Measurements from ENCODE around the gene TECPR2.
"Not testable (repeated sequence)": the region's sequence is repeated elsewhere in the genome, so short reads cannot be mapped to it uniquely, and the experiment has no call there.

TECPR2 gene

DNA sequence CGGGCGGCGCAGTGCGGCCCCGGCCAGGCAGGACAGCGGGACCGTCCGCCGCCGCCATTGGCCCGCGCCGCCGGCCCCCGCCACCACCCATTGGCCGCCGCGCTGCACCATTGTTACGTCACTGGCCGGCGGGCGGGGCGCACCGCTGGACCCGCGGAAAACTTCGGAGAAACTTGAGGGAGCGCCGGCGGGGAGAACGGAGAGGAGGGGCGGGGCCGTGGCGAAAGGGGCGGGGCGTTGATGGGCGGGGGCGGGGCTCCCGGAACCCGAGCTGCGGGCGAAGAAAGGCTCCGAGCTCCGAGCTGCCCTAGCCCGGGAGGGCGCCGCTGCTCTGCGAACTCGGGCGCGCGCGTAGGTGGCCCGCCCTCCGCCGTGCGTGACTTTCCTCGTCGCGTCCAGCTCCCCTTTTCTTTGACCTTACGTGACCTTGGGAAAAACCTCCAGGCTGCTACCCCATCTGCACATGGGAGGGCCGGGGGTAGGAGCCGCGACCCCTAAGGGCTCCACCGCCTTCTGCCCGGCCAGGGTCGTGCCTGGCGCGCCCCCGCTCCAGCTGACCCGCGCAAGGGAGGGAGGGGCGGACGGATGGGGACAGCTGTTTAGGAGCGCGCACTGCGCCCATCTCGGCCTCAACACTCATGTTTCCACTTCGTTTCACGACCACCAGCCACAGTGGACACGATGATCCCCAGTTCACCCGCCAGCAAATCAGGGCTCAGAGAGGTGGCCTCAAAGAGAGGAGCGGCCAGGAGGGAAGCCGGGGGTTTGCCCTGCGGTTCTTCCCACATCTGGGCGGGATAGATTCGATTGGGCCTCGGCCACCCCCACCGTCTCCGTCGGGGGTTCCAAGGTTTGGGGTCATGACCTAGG is 147.2 kb downstream of the TECPR2 start, which contains the start of gene ANKRD9:
ANKRD9 (minus strand) TSS at position 31 of the 870 bp plus-strand sequence. CDS start 1,887 bp downstream, outside the sequence.
- peak; percentile 91 for DNase-seq (ENCODE audit: low read depth)

DNA sequence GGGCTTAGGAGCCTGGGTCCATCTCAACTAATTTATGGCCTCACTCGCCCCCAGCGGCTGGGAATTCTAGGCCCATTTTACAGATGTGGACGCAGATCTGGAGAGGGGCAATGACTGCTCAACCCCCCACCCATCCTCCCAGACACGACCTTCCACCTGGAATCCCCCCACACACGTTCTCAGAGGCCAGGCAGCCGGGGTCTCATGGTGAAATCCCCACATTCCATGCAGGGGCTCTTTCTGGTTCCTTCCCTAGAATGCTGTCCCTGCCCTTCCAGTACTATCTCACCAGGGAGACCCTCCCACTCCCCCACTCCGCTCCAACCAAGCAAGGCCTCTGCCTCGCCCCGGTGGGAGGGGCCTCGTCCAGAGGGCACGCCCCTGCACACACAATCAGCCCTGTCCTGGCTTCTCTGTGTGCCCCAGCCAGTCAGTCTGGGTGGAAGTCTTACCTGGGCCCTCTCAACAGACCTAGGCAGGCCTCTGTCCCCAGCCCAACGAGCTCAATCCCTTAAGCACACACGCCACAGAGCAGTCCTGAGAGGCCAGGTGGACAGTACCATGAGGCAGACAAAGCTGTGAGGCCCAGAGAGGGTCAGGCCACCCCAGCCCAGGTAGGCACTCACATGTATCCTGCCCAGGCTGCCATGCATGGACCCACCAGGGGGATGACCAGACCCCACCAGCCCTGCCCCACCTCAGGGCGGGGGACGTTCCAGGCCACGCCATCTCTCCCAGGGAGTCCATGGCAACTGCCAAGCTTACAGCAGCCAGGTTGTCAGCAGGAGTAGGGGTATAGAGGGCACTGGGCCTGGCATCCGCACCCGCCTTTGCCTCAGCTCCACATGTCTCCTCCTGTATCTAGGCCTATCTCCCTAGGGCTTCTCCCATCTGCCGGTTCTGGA is 148.1 kb downstream of the TECPR2 start:
- no peak for DNase-seq (ENCODE audit: low read depth)

DNA sequence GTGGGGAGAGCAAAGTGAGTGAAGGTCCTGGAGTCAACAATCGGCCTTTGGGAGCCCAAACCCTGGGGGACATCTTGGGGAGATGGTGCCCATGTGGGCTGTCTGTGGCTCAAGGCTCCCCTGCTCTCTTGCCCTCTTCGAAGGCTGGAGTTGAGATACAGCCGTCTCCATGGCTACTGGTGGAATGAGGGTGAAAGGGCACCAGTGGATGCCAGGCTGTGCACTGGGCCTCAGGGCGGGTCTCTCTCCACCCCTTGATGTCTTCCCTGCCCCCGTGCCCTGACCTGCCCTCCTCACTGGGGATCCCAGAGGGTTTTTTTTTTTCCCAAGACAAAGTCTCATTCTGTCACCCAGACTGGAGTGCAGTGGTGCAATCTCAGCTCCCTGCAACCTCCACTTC is 148.8 kb downstream of the TECPR2 start:
- no peak for DNase-seq (ENCODE audit: low read depth)

DNA sequence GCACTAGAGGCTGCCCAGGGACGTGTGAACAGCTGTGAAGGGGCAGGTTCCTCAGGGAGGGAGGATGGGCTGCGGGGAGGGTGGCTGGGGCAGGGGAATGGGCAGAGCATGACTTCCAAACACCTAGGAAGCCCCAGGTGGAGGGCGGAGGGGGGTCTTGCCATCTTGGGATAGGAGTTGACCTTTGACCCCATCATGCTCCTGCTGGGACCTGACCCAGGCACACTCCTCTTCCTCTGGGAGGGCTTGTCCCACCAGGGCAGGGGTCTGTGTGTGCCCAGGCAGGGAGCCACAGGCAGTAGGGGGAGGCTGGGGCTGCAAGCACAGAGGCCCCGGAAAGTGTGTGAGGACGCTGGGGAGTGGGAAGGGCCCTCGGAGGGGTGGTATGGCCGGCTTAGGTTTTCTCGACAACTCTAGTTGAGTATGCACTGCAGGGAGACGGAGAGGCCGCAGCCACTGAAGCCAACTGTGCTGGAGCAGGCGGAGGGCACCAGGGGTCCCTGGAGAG is 150.1 kb downstream of the TECPR2 start:
- DNase-seq (ENCODE audit: low read depth) = no peak

DNA sequence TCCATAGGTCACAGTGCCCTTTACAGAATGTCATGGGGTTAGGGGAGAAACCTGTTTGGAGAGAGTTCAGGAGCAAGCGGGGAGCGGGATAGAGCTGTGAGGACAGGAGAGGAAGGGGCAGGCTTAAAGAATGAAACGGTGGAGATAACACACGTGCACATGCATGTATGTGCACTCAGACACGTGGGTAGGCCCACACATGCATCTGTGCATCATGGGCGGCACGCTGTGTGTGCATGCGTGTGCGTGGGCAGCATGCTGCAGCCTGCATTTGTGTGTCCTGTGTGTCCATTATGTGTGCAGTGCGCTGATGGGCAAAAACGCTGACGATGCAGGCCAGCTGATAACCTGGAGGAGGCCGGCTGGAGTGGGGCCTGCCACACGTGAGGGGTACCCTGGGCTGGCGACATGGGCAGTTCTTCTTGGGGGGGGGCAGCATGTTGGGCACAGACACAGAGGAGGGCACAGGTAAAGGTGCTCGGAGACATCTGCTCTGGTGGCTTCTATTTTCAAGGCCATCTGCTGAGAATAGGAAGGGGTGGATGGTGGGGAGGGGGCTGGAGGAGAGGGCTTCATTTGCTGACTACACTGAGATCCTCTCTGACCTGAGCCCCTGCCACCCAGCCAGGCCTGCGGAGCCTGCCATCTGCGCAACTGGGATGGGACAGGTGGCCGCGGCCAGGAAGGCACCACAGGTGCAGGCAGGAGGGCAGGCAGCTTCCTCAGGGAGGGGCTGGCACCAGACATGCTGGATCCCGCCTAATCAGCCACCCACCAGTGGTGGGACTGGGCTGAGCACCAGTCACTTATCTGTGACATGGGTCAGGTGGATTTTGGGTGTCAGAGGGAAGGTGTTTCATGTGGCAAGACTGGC is 151.4 kb downstream of the TECPR2 start:
- no peak for DNase-seq (ENCODE audit: low read depth)

DNA sequence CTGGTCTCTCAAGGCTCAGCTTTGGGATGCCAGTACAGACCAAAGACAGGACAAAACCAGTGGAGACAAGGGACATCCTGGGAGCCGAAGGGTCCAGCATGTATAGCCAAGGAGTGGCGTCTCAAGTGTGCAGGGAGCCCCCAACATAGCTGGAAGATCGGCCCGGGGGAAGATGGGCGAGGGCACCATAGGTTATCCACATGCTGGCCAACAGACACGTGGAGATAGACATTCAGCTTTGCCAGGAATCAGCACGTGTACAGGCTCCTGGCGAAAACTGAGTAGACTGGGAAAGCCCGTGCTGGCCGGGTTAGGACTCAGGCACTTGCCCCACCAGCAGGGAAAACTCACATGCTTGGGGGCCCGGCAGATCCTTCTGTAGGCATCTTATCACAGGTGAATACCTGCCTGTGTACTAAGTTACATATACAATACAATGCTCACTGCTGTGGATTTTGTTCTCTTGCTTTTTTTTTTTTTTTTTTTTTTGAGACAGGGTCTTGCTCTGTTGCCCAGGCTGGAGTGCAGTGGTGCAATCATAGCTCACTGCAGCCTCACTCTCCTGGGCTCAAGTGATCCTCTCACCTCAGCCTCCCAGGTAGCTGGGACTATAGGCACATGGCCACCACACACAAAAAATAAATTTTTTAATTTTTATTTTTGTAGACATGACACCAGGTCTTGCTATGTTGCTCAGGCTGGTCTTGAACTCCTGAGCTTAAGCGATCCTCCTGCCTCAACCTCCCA is 152.4 kb downstream of the TECPR2 start:
- DNase-seq (ENCODE audit: low read depth) = no peak

DNA sequence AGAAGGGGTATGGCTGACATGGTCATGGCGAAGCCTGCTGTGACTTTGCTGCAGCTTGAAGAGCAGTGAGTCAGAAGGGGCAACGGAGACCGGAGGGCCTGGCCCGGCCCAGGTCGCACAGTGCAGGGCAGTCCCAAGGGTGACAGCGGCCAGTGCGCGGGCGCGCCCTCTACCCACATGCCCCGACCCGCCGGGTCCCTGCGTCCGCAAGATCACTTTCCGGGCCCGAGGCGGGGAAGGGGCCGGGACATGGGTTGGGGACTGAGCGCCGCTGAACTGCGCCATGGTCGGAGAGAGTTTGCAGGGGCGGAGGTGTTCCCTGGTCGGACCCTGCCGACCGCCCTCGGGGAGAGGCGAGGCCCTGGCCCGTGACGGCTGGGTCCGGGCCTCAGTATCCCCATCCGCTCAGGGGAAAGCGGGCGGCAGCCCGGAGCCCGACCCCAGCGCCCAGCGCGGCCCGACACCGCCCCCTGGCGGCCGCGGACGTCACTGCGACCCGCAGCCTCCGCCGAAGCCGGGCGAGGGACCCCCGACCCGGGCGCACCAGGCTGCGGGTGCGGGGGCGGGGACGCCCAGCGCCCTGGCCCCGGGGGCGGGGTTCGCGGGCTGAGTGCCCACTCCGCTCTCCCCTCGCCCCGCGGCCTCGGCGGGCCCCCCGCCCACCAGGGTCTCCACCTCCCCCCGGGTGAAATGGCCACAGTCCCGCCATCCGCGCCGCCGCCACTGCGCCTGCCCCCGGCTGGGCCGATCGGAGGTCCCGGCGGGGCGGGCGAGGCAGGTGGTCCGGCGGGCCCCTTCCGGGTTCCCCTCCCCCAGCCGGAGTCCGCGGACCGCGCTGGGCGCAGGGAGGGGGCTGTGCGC is 154.0 kb downstream of the TECPR2 start:
- DNase-seq (ENCODE audit: low read depth) = peak; percentile 66

DNA sequence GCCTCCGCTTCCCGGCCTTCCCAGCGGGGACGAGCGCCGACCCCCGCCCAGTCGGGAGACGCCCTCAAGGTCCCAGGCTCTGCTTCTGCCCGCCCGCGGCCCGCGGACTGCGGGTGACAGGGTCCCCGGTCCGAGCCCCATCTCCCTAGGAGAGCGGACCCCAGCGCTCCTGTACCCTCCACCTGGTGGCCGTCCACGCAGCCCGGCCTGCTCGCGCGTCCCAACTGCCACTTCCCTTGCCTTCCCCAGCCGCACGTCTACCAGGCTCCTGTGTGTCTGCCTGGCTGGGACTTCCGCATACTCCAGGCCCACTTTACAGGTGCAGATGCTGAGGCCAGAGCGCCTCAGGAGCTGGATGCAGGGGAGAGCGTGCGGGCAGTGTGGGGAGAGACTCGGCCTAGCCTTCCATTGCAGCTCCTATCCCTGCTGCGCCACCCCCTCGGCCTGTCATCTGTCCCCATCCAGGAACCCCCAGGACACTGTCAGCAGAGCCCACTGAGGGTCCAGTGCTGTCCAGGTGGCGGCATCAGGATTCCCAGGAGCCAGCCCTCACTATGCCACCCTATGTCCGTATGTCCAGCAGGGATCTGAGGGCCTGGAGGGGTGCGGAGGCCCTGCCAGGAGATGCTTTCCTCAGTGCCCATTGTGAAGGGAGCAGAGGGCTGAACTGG is 154.8 kb downstream of the TECPR2 start:
- DNase-seq (ENCODE audit: low read depth) = no peak

DNA sequence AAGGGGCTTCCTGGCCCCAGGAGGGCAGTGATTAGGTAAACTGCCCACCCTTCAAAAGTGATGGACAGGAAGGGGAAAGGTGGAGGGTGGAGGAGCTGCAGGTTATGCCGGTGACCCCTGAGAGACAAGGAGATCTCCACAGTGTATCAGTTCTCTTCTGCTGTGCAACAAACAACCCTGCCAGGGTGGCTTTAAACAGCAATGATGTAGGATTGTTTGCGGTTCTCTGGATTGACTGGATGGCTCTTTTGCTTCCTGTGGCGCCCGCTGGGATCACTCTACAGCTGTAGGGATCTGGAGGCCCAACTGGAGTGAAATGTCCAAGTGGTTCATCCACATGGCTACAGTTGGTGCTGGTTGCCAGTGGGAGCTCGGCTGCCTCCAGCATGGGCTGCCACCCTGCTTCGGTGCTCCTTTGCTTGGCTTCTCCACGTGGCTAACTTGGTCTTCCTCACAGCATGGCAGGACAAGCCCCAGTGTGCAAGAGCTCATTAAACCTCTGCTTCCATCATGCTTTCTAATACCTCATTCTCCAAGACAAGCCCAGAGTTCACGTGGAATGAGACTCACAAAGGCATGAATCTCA is 155.4 kb downstream of the TECPR2 start:
- no peak for DNase-seq (ENCODE audit: low read depth)

DNA sequence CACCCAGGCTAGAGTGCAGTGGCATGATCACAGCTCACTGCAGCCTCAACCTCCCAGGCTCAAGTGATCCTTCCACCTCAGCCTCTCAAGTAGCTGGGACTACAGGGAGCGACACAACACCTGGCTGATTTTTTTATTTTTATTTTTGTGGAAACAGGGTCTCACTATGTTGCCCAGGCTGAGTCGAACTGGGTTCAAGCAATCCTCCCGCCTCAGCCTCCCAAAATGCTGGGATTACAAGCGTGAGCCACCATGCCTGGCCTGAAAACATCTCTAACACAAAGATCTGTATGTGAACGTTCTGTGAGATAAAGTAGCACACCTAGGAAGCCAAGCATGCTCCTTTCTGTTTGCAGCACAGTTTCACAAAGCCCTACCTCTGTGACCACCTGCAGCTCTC is 157.0 kb downstream of the TECPR2 start:
- DNase-seq (ENCODE audit: low read depth) = not testable (repeated sequence)

DNA sequence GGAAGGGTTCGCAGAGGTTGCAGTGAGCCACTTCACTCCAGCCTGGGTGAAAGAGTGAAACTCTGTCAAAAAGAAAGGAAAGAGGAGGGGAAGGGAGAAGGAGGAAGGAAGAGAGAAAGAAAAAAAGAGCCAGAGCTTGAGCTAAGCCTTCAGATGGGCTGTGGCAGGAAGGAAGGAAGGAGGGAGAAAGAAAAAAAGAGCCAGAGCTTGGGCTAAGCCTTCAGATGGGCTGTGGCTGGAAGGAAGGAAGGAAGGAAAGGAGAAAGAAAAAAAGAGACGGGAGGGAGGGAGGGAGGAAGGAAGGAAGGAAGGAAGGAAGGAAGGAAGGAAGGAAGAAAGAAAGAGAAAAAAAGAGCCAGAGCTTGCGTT is 160.4 kb downstream of the TECPR2 start:
- DNase-seq (ENCODE audit: low read depth) = no peak

DNA sequence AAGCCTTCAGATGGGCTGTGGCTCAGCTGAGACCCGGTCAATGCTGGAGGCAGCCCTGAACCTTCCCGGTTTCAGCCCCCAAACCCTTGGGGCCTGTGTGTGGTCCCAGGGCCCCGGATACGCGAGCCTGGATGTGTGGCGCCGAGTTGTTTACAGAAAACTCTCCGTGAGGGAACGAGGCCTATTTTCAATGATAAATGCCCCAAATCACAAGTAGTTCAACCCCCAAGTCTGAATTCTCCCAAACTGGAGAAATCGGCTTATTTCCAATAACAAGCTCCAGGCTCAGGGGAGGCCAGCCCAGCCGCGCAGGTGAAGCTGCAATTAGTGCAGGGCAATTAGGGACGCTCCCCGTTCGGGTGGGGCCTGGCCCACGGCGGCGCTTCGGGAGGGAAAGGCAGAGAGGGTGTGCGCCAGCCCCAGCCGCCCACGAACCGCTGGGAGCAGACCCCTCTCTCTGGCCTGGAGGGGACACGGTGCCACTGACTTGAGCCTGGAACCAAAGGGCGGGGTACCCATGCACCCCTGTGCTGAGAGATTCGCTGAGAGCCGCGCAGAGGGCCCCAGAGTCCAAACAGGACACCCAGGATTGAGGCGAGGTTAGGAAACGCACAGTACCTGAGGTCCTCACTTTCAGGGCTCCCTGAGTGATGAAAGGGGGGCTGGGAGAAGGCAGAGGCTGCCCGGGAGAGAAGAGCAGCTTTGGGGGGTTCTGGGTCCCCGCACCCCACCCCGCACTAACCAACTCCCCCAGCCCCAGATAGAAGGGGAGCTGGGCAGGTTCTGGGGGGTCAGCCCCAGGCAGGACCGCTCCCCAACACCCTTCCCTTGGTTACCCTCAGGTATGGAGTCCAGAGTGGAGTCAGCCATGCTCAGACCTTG is 161.1 kb downstream of the TECPR2 start:
- no peak for DNase-seq (ENCODE audit: low read depth)

DNA sequence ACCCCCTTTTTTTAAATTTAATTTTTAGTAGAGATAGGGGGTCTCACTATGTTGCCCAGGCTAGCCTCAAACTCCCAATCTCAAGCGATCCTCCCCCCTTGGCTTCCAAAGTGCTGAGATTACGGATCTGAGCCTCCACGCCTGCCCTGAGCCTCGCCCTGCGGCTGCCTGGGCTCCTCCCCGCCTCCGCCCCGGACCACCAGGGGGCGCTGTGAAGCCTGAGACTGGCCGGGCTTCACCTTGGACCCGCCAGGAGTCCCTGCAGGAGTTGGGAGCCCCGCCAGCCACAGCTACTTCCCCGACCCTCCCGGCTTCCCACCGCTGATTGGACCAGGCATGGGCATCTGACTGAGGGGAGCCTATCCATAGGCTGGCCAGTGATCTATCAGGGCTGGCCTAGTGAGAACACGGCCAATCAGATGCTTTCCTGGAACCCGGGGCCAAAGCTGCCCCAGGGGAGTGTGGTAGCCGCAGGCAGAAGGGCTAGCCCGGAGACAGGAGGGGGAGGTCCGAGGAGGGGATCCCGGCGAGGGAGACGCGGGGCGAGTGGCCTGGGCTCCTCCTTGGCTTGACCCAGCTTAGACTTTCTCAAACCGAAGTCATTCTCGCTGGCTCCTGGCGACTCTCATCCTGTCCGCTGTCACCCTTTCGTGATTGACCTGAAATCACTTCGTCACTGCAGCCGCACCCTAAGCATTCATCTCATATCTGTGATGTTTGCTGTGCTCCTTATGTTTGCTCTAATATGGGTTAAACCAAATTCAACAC is 161.9 kb downstream of the TECPR2 start:
- DNase-seq (ENCODE audit: low read depth) = peak; percentile 97

DNA sequence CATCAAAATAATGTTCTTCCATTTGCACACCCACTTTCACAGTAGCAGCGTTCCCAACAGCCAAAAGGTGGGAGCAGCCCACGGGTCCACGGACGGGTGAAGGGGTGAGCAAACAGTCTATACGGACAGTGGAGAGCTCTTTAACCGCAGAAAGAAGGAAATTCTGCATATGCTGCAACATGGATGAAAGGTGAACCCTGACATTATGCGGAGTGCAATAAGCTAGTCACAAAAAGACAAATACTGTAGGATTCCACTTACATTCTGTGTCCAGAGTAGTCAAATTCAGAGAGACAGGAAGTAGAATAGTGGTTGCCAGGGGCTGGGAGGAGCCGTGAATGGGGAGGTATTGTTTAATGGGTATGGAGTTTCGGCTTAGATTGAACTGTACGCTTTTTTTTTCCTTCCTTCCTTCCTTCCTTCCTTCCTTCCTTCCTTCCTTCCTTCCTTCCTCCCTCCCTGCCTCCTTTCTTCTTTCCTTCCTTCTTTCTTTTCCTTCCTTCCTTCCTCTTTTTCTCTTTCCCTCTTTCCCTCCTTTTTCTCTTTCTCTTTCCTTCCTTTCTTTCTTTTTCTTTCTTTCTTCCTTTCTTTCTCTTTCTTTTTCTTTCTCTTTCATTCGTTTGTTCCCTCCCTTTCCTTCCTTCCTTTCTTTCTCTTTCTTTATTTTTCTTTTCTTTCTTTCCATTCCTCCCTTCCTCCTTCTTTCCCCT is 162.6 kb downstream of the TECPR2 start:
- no peak for DNase-seq (ENCODE audit: low read depth)

DNA sequence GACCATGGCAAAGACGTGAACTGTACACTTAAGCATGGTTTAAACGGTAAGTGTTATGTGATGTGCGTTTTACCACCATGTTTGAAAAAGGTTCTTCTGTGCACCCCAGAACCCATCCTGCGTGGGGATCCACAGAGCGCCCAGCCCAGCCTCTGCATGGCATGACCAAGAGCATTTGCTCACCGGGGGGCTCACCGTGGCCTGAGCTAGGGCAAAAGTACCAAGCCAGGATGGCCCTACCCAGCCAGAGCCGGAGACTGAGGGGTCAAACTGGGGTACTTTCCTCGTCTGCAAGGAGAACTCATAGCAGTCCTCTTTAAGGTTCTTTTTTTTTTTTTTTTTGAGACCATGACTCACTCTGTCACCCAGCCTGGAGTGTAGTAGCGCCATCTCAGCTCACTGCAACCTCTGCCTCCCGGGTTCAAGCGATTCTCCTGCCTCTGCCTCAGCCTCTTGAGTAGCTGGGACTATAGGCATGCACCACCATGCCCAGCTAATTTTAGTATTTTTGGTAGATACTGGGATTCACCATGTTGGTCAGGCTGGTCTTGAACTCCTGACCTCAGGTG is 163.3 kb downstream of the TECPR2 start:
- no peak for DNase-seq (ENCODE audit: low read depth)
